Measurements from ENCODE around the gene SLC4A1.
A peak's percentile ranks its signal among the peaks of the same experiment; 100 is the strongest.

Gene SLC4A1

GRCh38 chr17:44267818-44268490 lies at the start of gene SLC4A1:
Gene SLC4A1 (minus strand): TSS chr17:44268135. CDS start chr17:44262866, 5,269 bp downstream.
- no peak for DNase-seq (ENCODE audit: low spot score)

- DNase-seq (ENCODE audit: low spot score), result no peak
Observed at GRCh38 chr17:44317545-44317944, 49.6 kb upstream of the SLC4A1 start.

GRCh38 chr17:44315760-44316731 lies 48.1 kb upstream of the SLC4A1 start:
- DNase-seq (ENCODE audit: low spot score), result no peak

- no peak for DNase-seq (ENCODE audit: low spot score)
Observed at GRCh38 chr17:44314869-44315661, 47.1 kb upstream of the SLC4A1 start.

GRCh38 chr17:44314524-44314868 lies 46.6 kb upstream of the SLC4A1 start:
- DNase-seq (ENCODE audit: low spot score), result no peak

- DNase-seq (ENCODE audit: low spot score), result no peak
Observed at GRCh38 chr17:44314031-44314430, 46.1 kb upstream of the SLC4A1 start.

GRCh38 chr17:44312396-44313104 lies 44.6 kb upstream of the SLC4A1 start:
- no peak for DNase-seq (ENCODE audit: low spot score)

GRCh38 chr17:44311562-44312181 lies 43.7 kb upstream of the SLC4A1 start:
- no peak for DNase-seq (ENCODE audit: low spot score)

- no peak for DNase-seq (ENCODE audit: low spot score)
Observed at GRCh38 chr17:44310609-44311376, 42.9 kb upstream of the SLC4A1 start.

- DNase-seq (ENCODE audit: low spot score), result no peak
Observed at GRCh38 chr17:44310188-44310587, 42.3 kb upstream of the SLC4A1 start.

GRCh38 chr17:44309472-44309871 lies 41.5 kb upstream of the SLC4A1 start:
- DNase-seq (ENCODE audit: low spot score), result no peak

- peak; percentile 46 for DNase-seq (ENCODE audit: low spot score)
Observed at GRCh38 chr17:44308865-44309264, 40.9 kb upstream of the SLC4A1 start.

- peak; percentile 92 for DNase-seq (ENCODE audit: low spot score)
Observed at GRCh38 chr17:44308320-44308818, 40.4 kb upstream of the SLC4A1 start, which contains the start of gene RUNDC3A. Gene RUNDC3A (plus strand): TSS chr17:44308601. CDS start chr17:44308833, 232 bp downstream.

- DNase-seq (ENCODE audit: low spot score), result peak; percentile 88
Observed at GRCh38 chr17:44307387-44308186, 39.7 kb upstream of the SLC4A1 start.

GRCh38 chr17:44304651-44305050 lies 36.7 kb upstream of the SLC4A1 start:
- no peak for DNase-seq (ENCODE audit: low spot score)

GRCh38 chr17:44297975-44298374 lies 30.0 kb upstream of the SLC4A1 start:
- DNase-seq (ENCODE audit: low spot score), result no peak

GRCh38 chr17:44293509-44294226 lies 25.7 kb upstream of the SLC4A1 start:
- no peak for DNase-seq (ENCODE audit: low spot score)

GRCh38 chr17:44287651-44288050 lies 19.7 kb upstream of the SLC4A1 start:
- no peak for DNase-seq (ENCODE audit: low spot score)

- no peak for DNase-seq (ENCODE audit: low spot score)
Observed at GRCh38 chr17:44284024-44284400, 16.1 kb upstream of the SLC4A1 start.
